ENCODE data around the gene PREB.

DNA sequence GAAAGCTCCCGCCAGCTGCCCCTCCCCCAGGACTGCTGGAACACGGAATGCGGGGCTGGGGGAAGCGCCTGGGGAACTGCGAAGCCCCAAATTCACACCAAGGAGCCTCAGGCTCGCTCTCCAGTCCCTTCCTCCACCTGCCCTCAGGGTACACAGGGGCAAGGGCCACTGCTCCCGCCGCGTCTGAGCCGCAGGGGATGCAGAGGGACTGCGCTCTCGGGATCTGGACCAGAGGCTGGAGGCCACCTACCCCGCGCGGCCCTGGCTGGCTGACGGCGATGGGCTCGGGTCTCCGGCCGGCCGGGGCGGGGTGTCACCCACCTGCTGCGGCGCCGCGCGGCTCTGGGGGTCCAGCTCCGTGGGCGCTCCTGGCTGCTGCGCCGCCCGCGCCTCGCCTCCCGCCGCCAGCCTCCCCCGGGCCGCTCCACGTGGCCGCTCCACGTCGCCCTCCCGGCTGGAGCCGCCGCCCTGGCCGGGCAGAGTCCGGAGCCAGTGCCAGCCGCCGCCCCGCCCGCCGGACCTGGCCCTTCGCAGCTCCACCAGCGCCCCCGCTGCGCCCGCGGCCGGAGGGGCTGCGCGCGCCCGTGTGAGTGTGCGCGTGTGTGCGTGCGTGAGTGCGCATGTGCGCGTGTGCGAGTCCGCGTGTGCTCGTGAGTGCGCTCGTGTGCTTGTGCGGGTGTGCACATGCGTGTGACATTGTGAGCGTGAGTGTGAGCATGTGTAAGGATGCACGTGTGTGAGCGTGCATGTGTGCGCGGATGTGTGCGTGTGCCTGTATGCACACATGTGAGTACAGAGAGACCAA lies 15.7 kb downstream of the PREB start, which contains the start of gene CGREF1:
- TF ChIP-seq, protein P1, sequence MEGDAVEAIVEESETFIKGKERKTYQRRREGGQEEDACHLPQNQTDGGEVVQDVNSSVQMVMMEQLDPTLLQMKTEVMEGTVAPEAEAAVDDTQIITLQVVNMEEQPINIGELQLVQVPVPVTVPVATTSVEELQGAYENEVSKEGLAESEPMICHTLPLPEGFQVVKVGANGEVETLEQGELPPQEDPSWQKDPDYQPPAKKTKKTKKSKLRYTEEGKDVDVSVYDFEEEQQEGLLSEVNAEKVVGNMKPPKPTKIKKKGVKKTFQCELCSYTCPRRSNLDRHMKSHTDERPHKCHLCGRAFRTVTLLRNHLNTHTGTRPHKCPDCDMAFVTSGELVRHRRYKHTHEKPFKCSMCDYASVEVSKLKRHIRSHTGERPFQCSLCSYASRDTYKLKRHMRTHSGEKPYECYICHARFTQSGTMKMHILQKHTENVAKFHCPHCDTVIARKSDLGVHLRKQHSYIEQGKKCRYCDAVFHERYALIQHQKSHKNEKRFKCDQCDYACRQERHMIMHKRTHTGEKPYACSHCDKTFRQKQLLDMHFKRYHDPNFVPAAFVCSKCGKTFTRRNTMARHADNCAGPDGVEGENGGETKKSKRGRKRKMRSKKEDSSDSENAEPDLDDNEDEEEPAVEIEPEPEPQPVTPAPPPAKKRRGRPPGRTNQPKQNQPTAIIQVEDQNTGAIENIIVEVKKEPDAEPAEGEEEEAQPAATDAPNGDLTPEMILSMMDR (IDR thresholded peaks at IDR 0.05), result peak; percentile 18; the same call in 1 of the 2 replicates
- no peak for TF ChIP-seq ZFX (IDR thresholded peaks at IDR 0.05; ENCODE audit: borderline replicate concordance)

All from 22Rv1 (cell line).